Vagina (tissue), 2 donors: ENCODE measurements around the gene RASSF8.

ENCODE experiments used
- POLR2A ChIP-seq, 2 donors: fragments of 450-650 bp; IDR thresholded peaks; one replicate each; pipeline ENCODE4 v1.6.1; 2017; ENCODE audit warnings: antibody characterized with exemption in 2 of 2, mild to moderate bottlenecking in 2 of 2, moderate library complexity in 2 of 2
- POLR2AphosphoS5 ChIP-seq, 2 donors: sonication (generic); formaldehyde crosslinking; IDR thresholded peaks; one replicate each; pipeline ENCODE4 v1.9.0; 2017; ENCODE audit warnings: antibody characterized with exemption in 2 of 2, mild to moderate bottlenecking in 2 of 2, low read depth in 1 of 2; ENCODE audit not compliant: insufficient read depth in 1 of 2
- TF ChIP-seq, protein P1 (sequence below), 3 experiments: fragments of 450-650 bp in 2 of 3; fragments of 200-600 bp in 1 of 3; sonication (generic) in 1 of 3; IDR thresholded peaks; one replicate each; pipeline ENCODE4 v1.5.1; 2017 to 2019; ENCODE audit warnings: antibody characterized with exemption in 3 of 3, mild to moderate bottlenecking in 2 of 3, moderate library complexity in 2 of 3

- TF ChIP-seq POLR2A (IDR thresholded peaks at IDR 0.05) (no peak), POLR2AphosphoS5 (IDR thresholded peaks at IDR 0.05; ENCODE audit: insufficient read depth in 1 of 2, low read depth in 1 of 2) (no peak)
- TF ChIP-seq, protein P1, sequence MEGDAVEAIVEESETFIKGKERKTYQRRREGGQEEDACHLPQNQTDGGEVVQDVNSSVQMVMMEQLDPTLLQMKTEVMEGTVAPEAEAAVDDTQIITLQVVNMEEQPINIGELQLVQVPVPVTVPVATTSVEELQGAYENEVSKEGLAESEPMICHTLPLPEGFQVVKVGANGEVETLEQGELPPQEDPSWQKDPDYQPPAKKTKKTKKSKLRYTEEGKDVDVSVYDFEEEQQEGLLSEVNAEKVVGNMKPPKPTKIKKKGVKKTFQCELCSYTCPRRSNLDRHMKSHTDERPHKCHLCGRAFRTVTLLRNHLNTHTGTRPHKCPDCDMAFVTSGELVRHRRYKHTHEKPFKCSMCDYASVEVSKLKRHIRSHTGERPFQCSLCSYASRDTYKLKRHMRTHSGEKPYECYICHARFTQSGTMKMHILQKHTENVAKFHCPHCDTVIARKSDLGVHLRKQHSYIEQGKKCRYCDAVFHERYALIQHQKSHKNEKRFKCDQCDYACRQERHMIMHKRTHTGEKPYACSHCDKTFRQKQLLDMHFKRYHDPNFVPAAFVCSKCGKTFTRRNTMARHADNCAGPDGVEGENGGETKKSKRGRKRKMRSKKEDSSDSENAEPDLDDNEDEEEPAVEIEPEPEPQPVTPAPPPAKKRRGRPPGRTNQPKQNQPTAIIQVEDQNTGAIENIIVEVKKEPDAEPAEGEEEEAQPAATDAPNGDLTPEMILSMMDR (IDR thresholded peaks at IDR 0.05): peak in 2 of 3 experiments; percentile 14 to 16
These were observed 59.2 kb downstream of the RASSF8 start for GRCh38 chr12:26017484-26018211.
